ENCODE measurements around the gene POR.

DNA sequence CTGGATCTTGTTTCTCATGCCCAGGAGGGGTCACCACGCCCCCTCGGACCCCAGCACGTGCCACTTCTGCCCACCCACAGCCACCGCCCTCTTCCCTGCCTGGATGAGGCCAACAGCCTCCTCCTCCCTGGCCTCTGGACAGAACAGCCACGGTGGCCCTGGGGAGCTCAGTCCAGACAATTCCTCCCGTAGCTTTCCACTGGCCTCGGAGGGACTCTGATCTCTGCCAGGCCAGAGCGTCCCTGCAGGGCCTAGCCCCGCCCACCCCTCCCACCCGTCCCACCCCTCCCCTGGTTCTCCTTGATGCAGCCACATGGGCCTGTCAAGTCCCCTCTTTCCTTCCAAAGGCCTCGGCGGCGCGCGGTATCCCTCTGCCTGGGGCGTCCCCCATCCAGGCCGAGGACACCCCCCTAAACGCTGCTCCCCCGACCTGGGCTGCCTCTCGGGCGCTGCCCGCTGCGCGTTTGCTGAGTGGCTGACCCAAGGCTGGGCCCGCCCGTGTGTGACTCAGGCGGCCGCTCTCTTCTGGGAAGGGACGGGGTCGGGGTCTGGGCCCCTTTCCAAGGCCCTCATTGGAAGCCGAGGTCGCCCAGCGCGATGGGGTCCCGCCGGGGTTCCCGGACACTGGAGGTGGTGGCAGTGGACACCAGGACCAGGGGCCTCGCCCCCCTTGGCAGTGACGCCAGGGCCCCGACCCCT is 78.9 kb downstream of the POR start:
- TF ChIP-seq POLR2A (IDR thresholded peaks at IDR 0.05) (no peak), EP300 (IDR thresholded peaks at IDR 0.05) (peak in 1 of 2 donors; percentile 55)
- TF ChIP-seq, protein P1, sequence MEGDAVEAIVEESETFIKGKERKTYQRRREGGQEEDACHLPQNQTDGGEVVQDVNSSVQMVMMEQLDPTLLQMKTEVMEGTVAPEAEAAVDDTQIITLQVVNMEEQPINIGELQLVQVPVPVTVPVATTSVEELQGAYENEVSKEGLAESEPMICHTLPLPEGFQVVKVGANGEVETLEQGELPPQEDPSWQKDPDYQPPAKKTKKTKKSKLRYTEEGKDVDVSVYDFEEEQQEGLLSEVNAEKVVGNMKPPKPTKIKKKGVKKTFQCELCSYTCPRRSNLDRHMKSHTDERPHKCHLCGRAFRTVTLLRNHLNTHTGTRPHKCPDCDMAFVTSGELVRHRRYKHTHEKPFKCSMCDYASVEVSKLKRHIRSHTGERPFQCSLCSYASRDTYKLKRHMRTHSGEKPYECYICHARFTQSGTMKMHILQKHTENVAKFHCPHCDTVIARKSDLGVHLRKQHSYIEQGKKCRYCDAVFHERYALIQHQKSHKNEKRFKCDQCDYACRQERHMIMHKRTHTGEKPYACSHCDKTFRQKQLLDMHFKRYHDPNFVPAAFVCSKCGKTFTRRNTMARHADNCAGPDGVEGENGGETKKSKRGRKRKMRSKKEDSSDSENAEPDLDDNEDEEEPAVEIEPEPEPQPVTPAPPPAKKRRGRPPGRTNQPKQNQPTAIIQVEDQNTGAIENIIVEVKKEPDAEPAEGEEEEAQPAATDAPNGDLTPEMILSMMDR (IDR thresholded peaks at IDR 0.05) = no peak
